ENCODE data around the gene ZC3H10. TPM values are rescaled to one million over a fixed set of nuclear protein-coding genes. Genes with fewer than 3 reads are reported as not detected.

Gene ZC3H10
- total and polyA plus RNA-seq, 2 of the 8 experiments (the other 6 are each of a cell fraction or from before 2014, with no cell fraction given) = 4.0 to 11.2 TPM

DNA sequence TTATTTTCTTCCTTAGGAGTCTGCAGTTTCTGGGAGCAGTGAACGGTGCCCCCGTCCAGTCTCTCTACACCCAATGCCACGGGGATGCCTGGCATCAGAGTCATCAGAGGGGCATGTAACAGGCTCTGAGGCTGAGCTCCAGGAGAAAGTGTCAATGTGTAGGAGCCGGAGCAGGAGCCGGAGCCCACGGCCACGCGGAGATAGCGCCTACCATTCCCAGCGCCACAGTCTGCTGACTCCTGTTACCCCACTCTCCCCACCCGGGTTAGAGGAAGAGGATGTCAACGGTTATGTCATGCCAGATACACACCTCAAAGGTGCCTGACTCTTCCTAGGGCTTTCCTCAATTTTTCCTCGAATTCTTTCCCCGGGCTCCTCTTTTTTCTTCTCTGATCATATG is 17.0 kb upstream of the ZC3H10 start:
- DNase-seq (ENCODE audit: low read depth in 1 of 2, low spot score in 2 of 2) = no peak

More for the DNA sequence above, 17.0 kb upstream of the ZC3H10 start:
- Histone ChIP-seq H3K79me2 (ENCODE audit: control insufficient read depth in 1 of 2, insufficient read depth in 2 of 2, low read length in 2 of 2) (peaks cover 15 to 16% of the 10 kb centered on the region in 2 experiments), H3K9ac (replicated peaks in 1 of 4; ENCODE audit: extremely low read depth in 1 of 4, low read depth in 3 of 4, low read length in 3 of 4) (no peak overlapping the region), H3K27ac (ENCODE audit: low read depth, low read length) (no peak overlapping the region), H3K79me1 (ENCODE audit: low read depth, low read length) (0 out of 2 replicates have a peak, but pooled peaks cover 2% of the 10 kb centered on the region), H2AFZ (ENCODE audit: low read length) (no peak overlapping the region), H2BK5ac (ENCODE audit: low read depth, low read length) (no peak overlapping the region), H2AK5ac (ENCODE audit: low read depth, low read length) (no peak overlapping the region), H3K9me3 (ENCODE audit: insufficient read depth in 2 of 2, low read depth in 1 of 2, low read length in 1 of 2) (no peaks in the 10 kb centered on the region), H3K27me3 (replicated peaks in 1 of 4; ENCODE audit: control insufficient read depth in 3 of 4, extremely low read depth in 1 of 4, insufficient read depth in 3 of 4, low read length in 3 of 4) (no peaks in the 10 kb centered on the region), H2BK15ac (ENCODE audit: low read length) (no peak overlapping the region), H4K20me1 (replicated peaks in 1 of 2; ENCODE audit: control insufficient read depth in 1 of 2, insufficient read depth in 2 of 2, low read length in 2 of 2) (peaks cover 3 to 4% of the 10 kb centered on the region in 2 experiments), H3K4me2 (ENCODE audit: insufficient read depth in 1 of 2, low read depth in 2 of 2, low read length in 2 of 2) (no peak overlapping the region), H3K14ac (ENCODE audit: insufficient read length) (no peak overlapping the region), H3K4me1 (replicated peaks in 1 of 4; ENCODE audit: control insufficient read depth in 3 of 4, insufficient read depth in 4 of 4, low read length in 3 of 4) (peaks cover 0 to 8% (median under 1%) of the 10 kb centered on the region in 4 experiments; a peak in 4 of 7 replicates), H3K23me2 (ENCODE audit: low read depth, low read length) (peaks cover 8% of the 10 kb centered on the region), H4K8ac (ENCODE audit: extremely low read depth, insufficient read depth, low read length) (no peak overlapping the region), H3K4ac (replicated peaks; ENCODE audit: insufficient read length, low read depth, low read length) (no peak overlapping the region), H2BK120ac (replicated peaks; ENCODE audit: low read depth, low read length) (no peak overlapping the region), H2BK20ac (ENCODE audit: low read length) (no peak overlapping the region), H4K91ac (replicated peaks; ENCODE audit: insufficient read length, low read length) (no peak overlapping the region), H3K56ac (replicated peaks; ENCODE audit: insufficient read length, low read depth, low read length) (no peak overlapping the region), H3K23ac (ENCODE audit: insufficient read length) (no peak overlapping the region), H3K4me3 (ENCODE audit: extremely low read depth in 1 of 4, insufficient read depth in 2 of 4, low read depth in 3 of 4, low read length in 4 of 4) (no peak overlapping the region), H2BK12ac (ENCODE audit: low read depth, low read length) (no peak overlapping the region), H3K18ac (ENCODE audit: extremely low read depth, low read length) (no peak overlapping the region), H4K5ac (ENCODE audit: insufficient read length, low read depth, low read length) (no peak overlapping the region), H3K36me3 (ENCODE audit: control insufficient read depth in 2 of 4, insufficient read depth in 4 of 4, low read length in 3 of 4) (peaks cover 19 to 55% (median 48%) of the 10 kb centered on the region in 4 experiments)
- no peak for FAIRE-seq
- TF ChIP-seq BRCA1 (IDR thresholded peaks at IDR 0.05; ENCODE audit: low read depth, low read length) = no peak
- TF ChIP-seq CBX5 (IDR thresholded peaks at IDR 0.05; ENCODE audit: low read depth, low read length) = no peak
- TF ChIP-seq YY1 (IDR thresholded peaks at IDR 0.05; ENCODE audit: low read depth, low read length) = no peak
- TF ChIP-seq RFX5 (IDR thresholded peaks at IDR 0.05; ENCODE audit: borderline replicate concordance, low read depth, low read length) = no peak
- TF ChIP-seq TCF12 (IDR thresholded peaks at IDR 0.05; ENCODE audit: low read depth, low read length) = no peak
- TF ChIP-seq NANOG (IDR thresholded peaks at IDR 0.05; ENCODE audit: insufficient read depth, low read depth, low read length, poor library complexity, severe bottlenecking) = no peak
- TF ChIP-seq CBX8 (IDR thresholded peaks at IDR 0.05; ENCODE audit: borderline replicate concordance, low read depth, low read length) = no peak
- TF ChIP-seq RBBP5 (IDR thresholded peaks at IDR 0.05; ENCODE audit: borderline replicate concordance, low read depth, low read length) = no peak
- no peak for TF ChIP-seq TBP (IDR thresholded peaks at IDR 0.05; ENCODE audit: low read depth, low read length)
- TF ChIP-seq BACH1 (IDR thresholded peaks at IDR 0.05; ENCODE audit: low read length) = no peak
- POLR2A ChIA-PET (ENCODE audit: partially characterized antibody) = interaction anchor here (0.6 to 11.1 kb wide), 7 partner anchors 9 to 87 kb away, joined by 3 to 267 read pairs (median 3); partner anchors contain the start of genes ERBB3, RPL41 and ZC3H10
- CTCF ChIA-PET (ENCODE audit: partially characterized antibody) = interaction anchor here (4.4 kb wide), 1 partner anchor 16 kb away, joined by 23 read pairs; no protein-coding TSS in a partner anchor
- 89 to 100% methylated on average over 1 to 14 of the region's 14 CpGs for WGBS, 2 experiments (ENCODE audit: extremely low coverage in 1 of 2, insufficient coverage in 1 of 2, insufficient read length in 1 of 2, insufficient replicate concordance in 2 of 2, low coverage in 1 of 2, low lambda C conversion rate in 2 of 2, missing lambda C conversion rate in 1 of 2)

All from H1 (cell line).